H9 (cell line): ENCODE measurements around the gene NDUFB10. TPM values are rescaled to one million over a fixed set of nuclear protein-coding genes. Genes with fewer than 3 reads are reported as not detected.
A peak's percentile ranks its signal among the peaks of the same experiment; 100 is the strongest.

Experiments
- DNase-seq: peaks from one replicate; pipeline ENCODE4 v3.0.0-alpha.2; 2017
- H2AFZ ChIP-seq: one replicate; pipeline ENCODE4 v1.6.1; 2013; ENCODE audit warnings: mild to moderate bottlenecking, low read length, control low read depth, moderate library complexity
- H2AK5ac ChIP-seq: 2 replicates; pipeline ENCODE4 v1.6.1; 2013; ENCODE audit warnings: low read length, control low read depth, mixed read lengths; ENCODE audit not compliant: insufficient read length
- H2BK120ac ChIP-seq: one replicate; pipeline ENCODE4 v1.6.1; 2013; ENCODE audit warnings: low read depth, mild to moderate bottlenecking, low read length, control low read depth, inconsistent platforms; ENCODE audit not compliant: poor library complexity, severe bottlenecking
- H2BK12ac ChIP-seq: 2 replicates; pipeline ENCODE4 v1.6.1; 2013; ENCODE audit warnings: low read length, control low read depth, mixed read lengths, low read depth; ENCODE audit not compliant: insufficient read length
- H2BK15ac ChIP-seq: 2 replicates; pipeline ENCODE4 v1.6.1; 2013; ENCODE audit warnings: low read depth, low read length, control low read depth
- H2BK20ac ChIP-seq: one replicate; pipeline ENCODE4 v1.6.1; 2013; ENCODE audit warnings: low read depth, mild to moderate bottlenecking, low read length, control low read depth, inconsistent platforms; ENCODE audit not compliant: poor library complexity, severe bottlenecking
- H2BK5ac ChIP-seq: 2 replicates; pipeline ENCODE4 v1.6.1; 2013; ENCODE audit warnings: low read length, control low read depth, mixed read lengths; ENCODE audit not compliant: insufficient read length
- H3K14ac ChIP-seq: 2 replicates; pipeline ENCODE4 v1.6.1; 2013; ENCODE audit warnings: low read length, control low read depth; ENCODE audit not compliant: insufficient read depth
- H3K18ac ChIP-seq: 2 replicates; pipeline ENCODE4 v1.6.1; 2013; ENCODE audit warnings: low read depth, mild to moderate bottlenecking, mixed read lengths, low read length, control low read depth; ENCODE audit not compliant: insufficient read length
- H3K23ac ChIP-seq: 2 replicates; pipeline ENCODE4 v1.6.1; 2013; ENCODE audit warnings: low read length, control low read depth, mixed read lengths, low read depth; ENCODE audit not compliant: insufficient read length
- H3K23me2 ChIP-seq: 2 replicates; pipeline ENCODE4 v1.6.1; 2013; ENCODE audit warnings: low read depth, mild to moderate bottlenecking, mixed read lengths, low read length, control low read depth; ENCODE audit not compliant: insufficient read length, poor library complexity, severe bottlenecking
- H3K27ac ChIP-seq: 2 replicates; pipeline ENCODE4 v1.5.1; 2013; ENCODE audit warnings: low read length, control low read depth, mixed read lengths, low read depth; ENCODE audit not compliant: insufficient read length
- H3K27me3 ChIP-seq: 2 replicates; pipeline ENCODE4 v1.6.1; 2013; ENCODE audit warnings: low read length, control low read depth, inconsistent platforms; ENCODE audit not compliant: insufficient read depth
- H3K4ac ChIP-seq: 2 replicates; pipeline ENCODE4 v1.6.1; 2013; ENCODE audit warnings: low read depth, mild to moderate bottlenecking, control low read depth, inconsistent platforms, low read length, moderate library complexity
- H3K4me1 ChIP-seq: 2 replicates; pipeline ENCODE4 v1.6.1; 2013; ENCODE audit warnings: low read length, control low read depth, inconsistent platforms; ENCODE audit not compliant: insufficient read depth
- H3K4me2 ChIP-seq: 2 replicates; pipeline ENCODE4 v1.6.1; 2013; ENCODE audit warnings: low read length, control low read depth, mixed read lengths; ENCODE audit not compliant: insufficient read length, insufficient read depth
- H3K56ac ChIP-seq: 2 replicates; pipeline ENCODE4 v1.6.1; 2013; ENCODE audit warnings: low read depth, mild to moderate bottlenecking, mixed read lengths, low read length, control low read depth; ENCODE audit not compliant: insufficient read length
- H3K79me1 ChIP-seq: 2 replicates; pipeline ENCODE4 v1.6.1; 2013; ENCODE audit warnings: low read depth, mild to moderate bottlenecking, moderate library complexity, low read length, control low read depth, inconsistent platforms; ENCODE audit not compliant: insufficient read depth, poor library complexity, severe bottlenecking
- H3K79me2 ChIP-seq: 2 replicates; pipeline ENCODE4 v1.6.1; 2013; ENCODE audit warnings: low read length, control low read depth, inconsistent platforms; ENCODE audit not compliant: insufficient read depth
- H3K9ac ChIP-seq: 2 replicates; pipeline ENCODE4 v1.6.1; 2013; ENCODE audit warnings: low read length, control low read depth, mixed read lengths; ENCODE audit not compliant: insufficient read length; ENCODE audit errors: extremely low read depth
- H3K9me3 ChIP-seq: one replicate; pipeline ENCODE4 v1.6.1; 2013; ENCODE audit warnings: low read depth, low read length, inconsistent platforms; ENCODE audit not compliant: control insufficient read depth
- H3T11ph ChIP-seq: one replicate; pipeline ENCODE4 v1.6.1; 2013; ENCODE audit warnings: mild to moderate bottlenecking, low read length, control low read depth, inconsistent platforms
- H4K20me1 ChIP-seq: one replicate; pipeline ENCODE4 v1.6.1; 2013; ENCODE audit not compliant: control insufficient read depth, insufficient read length, insufficient read depth
- H4K5ac ChIP-seq: 2 replicates; pipeline ENCODE4 v1.6.1; 2013; ENCODE audit warnings: low read depth, mild to moderate bottlenecking, mixed read lengths, low read length, control low read depth; ENCODE audit not compliant: insufficient read length
- H4K8ac ChIP-seq: replicated peaks from 2 replicates; pipeline ENCODE4 v1.6.1; 2013; ENCODE audit warnings: low read length, control low read depth, mixed read lengths, low read depth; ENCODE audit not compliant: insufficient read length
- H4K91ac ChIP-seq: 2 replicates; pipeline ENCODE4 v1.6.1; 2013; ENCODE audit warnings: low read depth, mild to moderate bottlenecking, moderate library complexity, mixed read lengths, low read length, control low read depth; ENCODE audit not compliant: insufficient read length
- H3K27ac Mint-ChIP-seq, 3 experiments: 2 replicates in 2 of 3; 3 replicates in 1 of 3; pipeline ENCODE4 v1.8.0; 2020 to 2021; ENCODE audit warnings: mixed read lengths in 3 of 3, mild to moderate bottlenecking in 1 of 3, moderate library complexity in 1 of 3
- H3K27me3 Mint-ChIP-seq: 2 replicates; pipeline ENCODE4 v1.8.0; 2021; ENCODE audit warnings: low read depth, mild to moderate bottlenecking, moderate library complexity, mixed read lengths
- H3K36me3 Mint-ChIP-seq, 3 experiments: 2 replicates in 2 of 3; 3 replicates in 1 of 3; pipeline ENCODE4 v1.8.0; 2020 to 2021; ENCODE audit warnings: low read depth in 3 of 3, mixed read lengths in 3 of 3; ENCODE audit not compliant: insufficient read depth in 1 of 3
- H3K4me1 Mint-ChIP-seq, 2 experiments: 2 replicates each; pipeline ENCODE4 v1.8.0; 2020; ENCODE audit warnings: mixed read lengths in 2 of 2
- H3K4me3 Mint-ChIP-seq, 2 experiments: 2 replicates in 1 of 2; 3 replicates in 1 of 2; pipeline ENCODE4 v1.8.0; 2020 to 2021; ENCODE audit warnings: mild to moderate bottlenecking in 2 of 2, mixed read lengths in 2 of 2, moderate library complexity in 1 of 2
- H3K9me3 Mint-ChIP-seq, 2 experiments: 2 replicates in 1 of 2; 3 replicates in 1 of 2; pipeline ENCODE4 v1.8.0; 2020; ENCODE audit warnings: mild to moderate bottlenecking in 2 of 2, mixed read lengths in 2 of 2, moderate library complexity in 1 of 2
- CTCF ChIP-seq: fragments of 200-600 bp; sonication (generic); conservative IDR thresholded peaks from 3 replicates; pipeline ENCODE4 v1.8.0; 2021; ENCODE audit warnings: antibody characterized with exemption, mild to moderate bottlenecking
- WGBS: extraction: QIAGEN DNeasy Blood & Tissue Kit; methylation state at CpG from one replicate; pipeline ENCODE4 v1.1.7; 2013; ENCODE audit warnings: missing lambda C conversion rate, low lambda C conversion rate, mixed read lengths; ENCODE audit not compliant: insufficient read length; ENCODE audit errors: extremely low coverage; 5-methylcytosine and 5-hydroxymethylcytosine counted together
- total RNA-seq: library from RNA; stranded (reverse); gene quantifications from 2 replicates; pipeline ENCODE4 v1.2.1, GENCODE V29; 2021

NDUFB10 gene
- total RNA-seq, 1 experiment from 2014 or later, result 191 TPM

GRCh38 chr16:1932050-1933028 is 27.0 kb upstream of the NDUFB10 start:
- H3K4me2 ChIP-seq, result no peak overlapping the region
- H3K18ac ChIP-seq, result no peak overlapping the region
- WGBS, result no CpG with 5 or more reads among the region's 19 CpGs
- no peak overlapping the region for H4K5ac ChIP-seq
- no peak overlapping the region for H4K8ac ChIP-seq
- H3K14ac ChIP-seq, result no peak overlapping the region
- Mint-ChIP-seq H3K36me3 (peaks cover 0 to 6% (median 0%) of the 10 kb centered on the region in 3 experiments; a peak in 2 of 7 replicates), H3K27ac (no peak overlapping the region), H3K4me1 (peaks cover 2 to 7% of the 10 kb centered on the region in 2 experiments), H3K27me3 (peaks cover 26% of the 10 kb centered on the region), H3K4me3 (no peak overlapping the region), H3K9me3 (peaks cover 0 to 3% of the 10 kb centered on the region in 2 experiments; a peak in 1 of 5 replicates)
- no peak overlapping the region for H3K23ac ChIP-seq
- H2BK20ac ChIP-seq, result no peak overlapping the region
- no peaks in the 10 kb centered on the region for H3K4me1 ChIP-seq
- no peaks in the 10 kb centered on the region for H3K9me3 ChIP-seq
- no peaks in the 10 kb centered on the region for H3K27me3 ChIP-seq
- H2AK5ac ChIP-seq, result no peak overlapping the region
- peaks cover 3% of the 10 kb centered on the region for H3K23me2 ChIP-seq
- no peak overlapping the region for H2BK120ac ChIP-seq
- H3K27ac ChIP-seq, result no peak overlapping the region
- H4K91ac ChIP-seq, result no peak overlapping the region
- no peak overlapping the region for H2BK5ac ChIP-seq
- no peaks in the 10 kb centered on the region for H3K79me1 ChIP-seq
- no peak overlapping the region for H2BK15ac ChIP-seq
- no peak overlapping the region for H3K56ac ChIP-seq
- H3K9ac ChIP-seq, result no peak overlapping the region
- no peaks in the 10 kb centered on the region for H4K20me1 ChIP-seq
- H3T11ph ChIP-seq, result no peak overlapping the region
- H3K4ac ChIP-seq, result no peak overlapping the region
- no peak overlapping the region for H2BK12ac ChIP-seq
- no peak overlapping the region for H2AFZ ChIP-seq
- no peaks in the 10 kb centered on the region for H3K79me2 ChIP-seq
- TF ChIP-seq CTCF, result peak; percentile 49; the same call in 2 of the 3 replicates
- DNase-seq, result peak; percentile 81
